Mesenchymal stem cell (in vitro differentiated cells and primary cell): Measurements from ENCODE around the gene TEX13B.

Experiments used
- DNase-seq: peaks from one replicate; pipeline ENCODE4 v3.0.0-alpha.2; 2013
- H2AFZ ChIP-seq: one replicate; pipeline ENCODE4 v1.6.1; 2013; ENCODE audit warnings: low read depth, mild to moderate bottlenecking, control low read depth, inconsistent platforms, low read length, moderate library complexity
- H2AK5ac ChIP-seq: 2 replicates; pipeline ENCODE4 v1.6.1; 2013; ENCODE audit warnings: low read length, moderate library complexity, mild to moderate bottlenecking, inconsistent platforms; ENCODE audit not compliant: severe bottlenecking
- H2BK120ac ChIP-seq: one replicate; pipeline ENCODE4 v1.6.1; 2013; ENCODE audit warnings: low read depth, mild to moderate bottlenecking, inconsistent platforms, low read length, moderate library complexity
- H2BK12ac ChIP-seq, 2 experiments: one replicate each; pipeline ENCODE4 v1.6.1; 2013; ENCODE audit warnings: inconsistent platforms in 2 of 2, low read length in 2 of 2, mild to moderate bottlenecking in 2 of 2, moderate library complexity in 2 of 2, control low read depth in 1 of 2
- H2BK15ac ChIP-seq: one replicate; pipeline ENCODE4 v1.6.1; 2013; ENCODE audit warnings: mild to moderate bottlenecking, low read depth, inconsistent platforms; ENCODE audit not compliant: poor library complexity, severe bottlenecking
- H2BK5ac ChIP-seq: 2 replicates; pipeline ENCODE4 v1.6.1; 2013; ENCODE audit warnings: low read depth, mild to moderate bottlenecking, low read length, control low read depth, inconsistent platforms; ENCODE audit not compliant: poor library complexity, severe bottlenecking
- H3K14ac ChIP-seq, 2 experiments: one replicate each; pipeline ENCODE4 v1.6.1; 2013; ENCODE audit warnings: inconsistent platforms in 2 of 2, low read length in 2 of 2, control low read depth in 1 of 2, mild to moderate bottlenecking in 1 of 2, moderate library complexity in 1 of 2
- H3K18ac ChIP-seq, 2 experiments: one replicate each; pipeline ENCODE4 v1.6.1; 2013; ENCODE audit warnings: inconsistent platforms in 2 of 2, low read length in 2 of 2, control low read depth in 1 of 2, low read depth in 1 of 2, mild to moderate bottlenecking in 1 of 2
- H3K23ac ChIP-seq, 2 experiments: one replicate each; pipeline ENCODE4 v1.6.1; 2013; ENCODE audit warnings: inconsistent platforms in 2 of 2, low read length in 2 of 2, mild to moderate bottlenecking in 2 of 2, moderate library complexity in 2 of 2, control low read depth in 1 of 2
- H3K27ac ChIP-seq: 2 replicates; pipeline ENCODE4 v1.5.1; 2013; ENCODE audit warnings: mild to moderate bottlenecking, moderate library complexity, low read length, control low read depth, inconsistent platforms; ENCODE audit not compliant: poor library complexity, severe bottlenecking
- H3K27me3 ChIP-seq, 2 experiments: 2 replicates each; pipeline versions ENCODE4 v1.6.1 to v1.7.0; 2013; ENCODE audit warnings: low read length in 2 of 2, mild to moderate bottlenecking in 2 of 2, moderate library complexity in 2 of 2, control low read depth in 1 of 2, inconsistent platforms in 1 of 2; ENCODE audit not compliant: control insufficient read depth in 1 of 2, insufficient read depth in 1 of 2
- H3K36me3 ChIP-seq, 2 experiments: 2 replicates each; pipeline versions ENCODE4 v1.6.1 to v1.7.0; 2013; ENCODE audit warnings: low read length in 2 of 2, control low read depth in 1 of 2, inconsistent platforms in 1 of 2, low read depth in 1 of 2, mild to moderate bottlenecking in 1 of 2; ENCODE audit not compliant: insufficient read depth in 2 of 2, control insufficient read depth in 1 of 2
- H3K4ac ChIP-seq, 2 experiments: one replicate each; pipeline ENCODE4 v1.6.1; 2013; ENCODE audit warnings: inconsistent platforms in 2 of 2, low read length in 2 of 2, mild to moderate bottlenecking in 2 of 2, moderate library complexity in 2 of 2, control low read depth in 1 of 2, low read depth in 1 of 2
- H3K4me1 ChIP-seq: 2 replicates; pipeline ENCODE4 v1.6.1; 2013; ENCODE audit warnings: low read depth, low read length, control low read depth; ENCODE audit not compliant: control insufficient read depth, insufficient read depth
- H3K4me2 ChIP-seq: 2 replicates; pipeline ENCODE4 v1.6.1; 2013; ENCODE audit warnings: low read length, mild to moderate bottlenecking, inconsistent platforms; ENCODE audit not compliant: poor library complexity, severe bottlenecking
- H3K4me3 ChIP-seq, 2 experiments: 2 replicates each; pipeline versions ENCODE4 v1.5.1 to v1.7.0; 2013; ENCODE audit warnings: low read length in 2 of 2, mild to moderate bottlenecking in 2 of 2, control low read depth in 1 of 2, low read depth in 1 of 2; ENCODE audit not compliant: insufficient read depth in 1 of 2
- H3K79me1 ChIP-seq: replicated peaks from 2 replicates; pipeline ENCODE4 v1.6.1; 2013; ENCODE audit warnings: mild to moderate bottlenecking, control low read depth, low read length, inconsistent platforms; ENCODE audit not compliant: poor library complexity, severe bottlenecking
- H3K9ac ChIP-seq: 2 replicates; pipeline ENCODE4 v1.7.0; 2013; ENCODE audit warnings: mild to moderate bottlenecking, low read length, moderate library complexity
- H3K9me3 ChIP-seq: 2 replicates; pipeline ENCODE4 v1.7.0; 2013; ENCODE audit warnings: mild to moderate bottlenecking, low read length; ENCODE audit not compliant: control insufficient read depth
- H4K8ac ChIP-seq: one replicate; pipeline ENCODE4 v1.6.1; 2013; ENCODE audit warnings: inconsistent platforms, mild to moderate bottlenecking, low read length, moderate library complexity
- H4K91ac ChIP-seq: one replicate; pipeline ENCODE4 v1.6.1; 2013; ENCODE audit warnings: mild to moderate bottlenecking, low read length, inconsistent platforms
- WGBS: methylation state at CpG from one replicate; pipeline ENCODE4 v1.1.7; 2013; ENCODE audit warnings: mixed read lengths; 5-methylcytosine and 5-hydroxymethylcytosine counted together

TEX13B gene

GRCh38 chrX:107940095-107940494 lies 42.1 kb downstream of the TEX13B start:
- no peaks in the 10 kb centered on the region for H3K79me1 ChIP-seq
- H2BK120ac ChIP-seq = no peak overlapping the region
- H3K14ac ChIP-seq = no peak overlapping the region
- H3K18ac ChIP-seq = no peak overlapping the region
- H3K27ac ChIP-seq = no peak overlapping the region
- no peak overlapping the region for H3K4me3 ChIP-seq
- no peak overlapping the region for H3K9ac ChIP-seq
- H3K23ac ChIP-seq = no peak overlapping the region
- peaks cover 2% of the 10 kb centered on the region for H3K4me1 ChIP-seq
- no peak overlapping the region for H2BK15ac ChIP-seq
- no peaks in the 10 kb centered on the region for H3K9me3 ChIP-seq
- H2BK12ac ChIP-seq = no peak overlapping the region
- peak; percentile 1 for DNase-seq
- H4K8ac ChIP-seq = no peak overlapping the region
- no peak overlapping the region for H4K91ac ChIP-seq
- no peak overlapping the region for H3K4ac ChIP-seq
- H3K4me2 ChIP-seq = no peak overlapping the region
- no peak overlapping the region for H2AFZ ChIP-seq
- WGBS = 70% methylated on average over 2 of the region's 3 CpGs
- H3K36me3 ChIP-seq = no peaks in the 10 kb centered on the region
- no peak overlapping the region for H2BK5ac ChIP-seq
- H2AK5ac ChIP-seq = no peak overlapping the region
- peaks cover 0 to 22% of the 10 kb centered on the region in 2 experiments for H3K27me3 ChIP-seq

GRCh38 chrX:107936434-107936730 lies 45.8 kb downstream of the TEX13B start:
- Histone ChIP-seq H3K27me3 (peaks cover 0 to 43% of the 10 kb centered on the region in 2 experiments), H3K4me1 (peaks cover 2% of the 10 kb centered on the region), H2AFZ (no peak overlapping the region), H2AK5ac (no peak overlapping the region), H4K91ac (no peak overlapping the region), H3K36me3 (no peaks in the 10 kb centered on the region), H3K9me3 (peaks cover 8% of the 10 kb centered on the region), H2BK120ac (no peak overlapping the region), H3K14ac (no peak overlapping the region), H3K27ac (no peak overlapping the region), H2BK5ac (no peak overlapping the region), H3K4ac (no peak overlapping the region), H4K8ac (no peak overlapping the region), H3K79me1 (no peaks in the 10 kb centered on the region), H2BK15ac (no peak overlapping the region), H3K23ac (no peak overlapping the region), H3K18ac (no peak overlapping the region), H3K9ac (no peak overlapping the region), H3K4me3 (peak overlapping the region; percentile 70 to 72), H2BK12ac (no peak overlapping the region), H3K4me2 (peak overlapping the region; percentile 63)
- WGBS = 3% methylated on average over 11 of the region's 16 CpGs
- DNase-seq = no peak

DNA sequence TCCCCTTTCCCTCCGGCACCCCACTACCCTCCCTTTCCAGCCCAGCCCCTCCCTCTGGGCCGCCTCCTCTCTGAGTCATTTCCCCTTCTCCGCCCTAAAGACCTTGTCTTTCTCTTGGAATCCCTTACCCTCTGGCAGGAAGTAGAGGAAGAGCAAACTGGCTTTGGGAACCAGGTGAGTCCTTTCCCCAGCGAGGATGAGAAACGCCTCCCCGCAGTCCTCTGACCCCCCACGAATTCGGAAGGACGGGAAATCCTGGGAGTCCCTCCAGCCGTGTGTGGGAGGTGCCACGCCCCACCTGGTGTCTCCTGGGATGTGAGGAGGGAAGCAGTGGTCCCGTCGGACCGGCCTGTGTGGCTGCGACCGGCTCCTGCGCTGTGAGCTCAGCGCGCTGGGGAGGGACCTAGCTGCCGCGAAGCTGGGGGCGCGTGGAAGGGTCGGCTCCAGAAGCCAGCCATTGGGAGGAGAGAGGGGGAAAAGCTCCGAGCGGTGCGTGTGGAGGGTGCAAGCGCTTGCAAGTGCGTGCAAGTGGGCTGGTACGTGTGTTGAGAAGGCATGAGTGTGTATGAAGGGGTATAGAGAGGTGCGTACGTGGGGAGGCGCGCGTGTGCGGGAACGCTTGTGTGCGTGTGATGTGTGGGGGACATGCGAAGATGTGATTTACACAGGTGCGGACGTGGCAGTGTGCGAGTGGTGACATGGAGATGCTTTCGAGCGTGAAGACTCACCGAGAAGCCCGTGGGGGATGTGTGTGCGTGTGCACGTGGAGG lies 46.3 kb downstream of the TEX13B start:
- DNase-seq = peak; percentile 1
- H3K79me1 ChIP-seq = no peaks in the 10 kb centered on the region
- no peak overlapping the region for H4K8ac ChIP-seq
- H3K14ac ChIP-seq = no peak overlapping the region
- H3K4me2 ChIP-seq = peak overlapping the region; percentile 63
- no peak overlapping the region for H2BK120ac ChIP-seq
- peak overlapping the region; percentile 59 for H3K27ac ChIP-seq
- H3K4ac ChIP-seq = no peak overlapping the region
- peaks cover 8% of the 10 kb centered on the region for H3K9me3 ChIP-seq
- H2AK5ac ChIP-seq = no peak overlapping the region
- no peak overlapping the region for H2BK12ac ChIP-seq
- H3K18ac ChIP-seq = no peak overlapping the region
- no peaks in the 10 kb centered on the region for H3K36me3 ChIP-seq
- H2BK5ac ChIP-seq = no peak overlapping the region
- no peak overlapping the region for H2AFZ ChIP-seq
- H3K27me3 ChIP-seq = peaks cover 0 to 45% of the 10 kb centered on the region in 2 experiments
- H3K9ac ChIP-seq = peak overlapping the region; percentile 57
- H3K4me3 ChIP-seq = peak overlapping the region; percentile 70 to 72
- H4K91ac ChIP-seq = no peak overlapping the region
- H2BK15ac ChIP-seq = no peak overlapping the region
- peaks cover 2% of the 10 kb centered on the region for H3K4me1 ChIP-seq
- WGBS = 7% methylated on average over 40 of the region's 48 CpGs
- no peak overlapping the region for H3K23ac ChIP-seq

- 51% methylated on average over 7 of the region's 7 CpGs for WGBS
- DNase-seq = peak; percentile 22
- peak overlapping the region; percentile 59 for H3K27ac ChIP-seq
Observed at GRCh38 chrX:107935200-107935599, 47.0 kb downstream of the TEX13B start.

More at GRCh38 chrX:107935200-107935599, 47.0 kb downstream of the TEX13B start:
- H2BK5ac ChIP-seq = no peak overlapping the region
- no peak overlapping the region for H4K91ac ChIP-seq
- no peak overlapping the region for H2BK120ac ChIP-seq
- no peak overlapping the region for H4K8ac ChIP-seq
- H2BK15ac ChIP-seq = no peak overlapping the region
- H3K4me1 ChIP-seq = peaks cover 2% of the 10 kb centered on the region
- H3K4me3 ChIP-seq = peak overlapping the region in 1 of 2 experiments; percentile 72
- H3K79me1 ChIP-seq = no peaks in the 10 kb centered on the region
- H3K9me3 ChIP-seq = peaks cover 8% of the 10 kb centered on the region
- H2BK12ac ChIP-seq = no peak overlapping the region
- H3K9ac ChIP-seq = peak overlapping the region; percentile 57
- H2AFZ ChIP-seq = no peak overlapping the region
- H3K27me3 ChIP-seq = peaks cover 0 to 45% of the 10 kb centered on the region in 2 experiments
- no peak overlapping the region for H3K14ac ChIP-seq
- H3K18ac ChIP-seq = no peak overlapping the region
- no peak overlapping the region for H3K23ac ChIP-seq
- H2AK5ac ChIP-seq = no peak overlapping the region
- no peak overlapping the region for H3K4ac ChIP-seq
- H3K4me2 ChIP-seq = peak overlapping the region; percentile 63
- H3K36me3 ChIP-seq = no peaks in the 10 kb centered on the region
